ENCODE data around the gene CCNI.
"Not testable (repeated sequence)": the region's sequence is repeated elsewhere in the genome, so short reads cannot be mapped to it uniquely, and the experiment has no call there.

CCNI gene

DNA sequence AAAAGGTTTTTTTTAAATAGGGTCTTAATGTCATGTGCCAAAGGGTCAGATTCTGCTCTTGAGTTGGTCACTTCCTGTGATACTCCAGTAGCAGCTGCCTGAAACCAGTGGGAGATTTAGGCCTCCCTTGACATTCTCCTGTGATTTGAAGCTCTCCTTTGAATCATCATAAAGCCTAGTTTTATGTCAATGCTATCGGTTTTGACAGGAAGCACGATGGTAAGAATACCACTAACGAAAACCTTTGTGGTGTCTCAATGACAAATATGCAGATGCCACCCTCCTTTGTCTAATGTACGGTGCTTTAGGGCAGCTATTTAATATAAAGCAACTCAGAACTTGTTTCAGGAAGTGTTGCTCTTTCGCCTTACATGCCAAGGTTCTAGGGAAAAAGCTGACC is 44.2 kb downstream of the CCNI start:
- DNase-seq (ENCODE audit: low read depth), result no peak
- TF ChIP-seq MYC (IDR thresholded peaks at IDR 0.05; ENCODE audit: low read depth, low read length) (no peak), CTCF (IDR thresholded peaks at IDR 0.05; ENCODE audit: low read depth, low read length) (no peak), POLR2A (IDR thresholded peaks at IDR 0.05; ENCODE audit: extremely low read depth, insufficient read length) (no peak)
- TF ChIP-seq, protein P1, sequence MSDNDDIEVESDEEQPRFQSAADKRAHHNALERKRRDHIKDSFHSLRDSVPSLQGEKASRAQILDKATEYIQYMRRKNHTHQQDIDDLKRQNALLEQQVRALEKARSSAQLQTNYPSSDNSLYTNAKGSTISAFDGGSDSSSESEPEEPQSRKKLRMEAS (IDR thresholded peaks at IDR 0.05; ENCODE audit: low read depth, low read length), result no peak
- H3K4me3 ChIP-seq (ENCODE audit: low read depth, low read length), result no peak overlapping the region

DNA sequence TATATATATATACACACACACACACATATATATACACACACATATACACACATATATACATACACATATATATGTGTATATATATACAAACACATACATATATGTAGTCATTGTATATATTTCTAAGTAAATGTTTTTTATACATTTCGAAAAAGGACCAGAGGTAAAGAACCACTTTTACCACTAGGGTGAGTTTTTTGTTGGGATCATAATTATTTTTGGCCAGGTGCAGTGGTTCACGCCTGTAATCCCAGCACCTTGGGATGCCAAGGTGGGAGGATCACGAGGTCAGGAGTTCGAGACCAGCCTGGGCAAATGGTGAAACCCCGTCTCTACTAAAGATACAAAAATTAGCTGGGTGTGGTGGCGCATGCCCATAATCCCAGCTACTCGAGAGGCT is 46.0 kb downstream of the CCNI start:
- DNase-seq (ENCODE audit: low read depth); H3K4me3 ChIP-seq (ENCODE audit: low read depth, low read length): not testable (repeated sequence)

GRCh38 chr4:77028246-77028645 is 47.5 kb downstream of the CCNI start:
- no peak overlapping the region for H3K4me3 ChIP-seq (ENCODE audit: low read depth, low read length)
- TF ChIP-seq, protein P1 (IDR thresholded peaks at IDR 0.05; ENCODE audit: low read depth, low read length), result no peak
- no peak for TF ChIP-seq MYC (IDR thresholded peaks at IDR 0.05; ENCODE audit: low read depth, low read length)
- no peak for DNase-seq (ENCODE audit: low read depth)

GRCh38 chr4:77026322-77026704 is 49.5 kb downstream of the CCNI start:
- TF ChIP-seq CTCF (IDR thresholded peaks at IDR 0.05; ENCODE audit: low read depth, low read length), result no peak
- TF ChIP-seq MYC (IDR thresholded peaks at IDR 0.05; ENCODE audit: low read depth, low read length), result no peak
- no peak for TF ChIP-seq POLR2A (IDR thresholded peaks at IDR 0.05; ENCODE audit: extremely low read depth, insufficient read length)
- TF ChIP-seq, protein P1 (IDR thresholded peaks at IDR 0.05; ENCODE audit: low read depth, low read length), result no peak
- DNase-seq (ENCODE audit: low read depth), result no peak
- no peak overlapping the region for H3K4me3 ChIP-seq (ENCODE audit: low read depth, low read length)

DNA sequence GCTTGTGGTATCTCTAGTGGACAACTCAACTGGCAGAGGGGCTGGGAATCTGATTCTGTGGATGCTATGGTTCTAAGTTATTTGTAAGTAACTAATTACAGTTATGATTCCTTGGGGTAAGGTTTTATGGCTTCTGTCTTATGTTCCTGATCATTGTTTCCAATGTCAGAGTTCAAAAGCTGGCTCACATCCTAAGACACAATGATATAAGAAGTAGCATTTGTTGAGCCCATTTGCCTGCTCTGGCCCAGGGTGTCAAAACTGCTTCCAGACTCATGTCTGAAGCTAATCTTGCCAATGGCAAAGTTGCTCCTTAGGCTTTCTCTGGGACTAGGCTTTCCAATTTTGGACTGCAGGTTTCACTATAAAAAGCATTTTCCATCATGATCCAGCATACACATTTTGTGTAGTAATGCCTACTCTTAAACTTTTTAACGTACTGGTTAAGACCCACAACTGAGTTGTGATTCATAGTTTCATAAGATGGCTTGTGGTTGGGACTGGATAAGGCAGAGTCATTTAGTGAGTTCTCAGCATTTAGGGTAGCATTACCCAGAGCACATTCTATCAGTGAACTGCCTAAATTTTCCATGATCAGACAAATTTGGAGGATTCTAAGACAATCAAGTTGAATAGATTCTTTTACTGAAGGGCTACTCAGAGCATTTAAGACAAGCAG is 50.0 kb downstream of the CCNI start:
- H3K4me3 ChIP-seq (ENCODE audit: low read depth, low read length), result no peak overlapping the region
- TF ChIP-seq POLR2A (IDR thresholded peaks at IDR 0.05; ENCODE audit: extremely low read depth, insufficient read length) (no peak), CTCF (IDR thresholded peaks at IDR 0.05; ENCODE audit: low read depth, low read length) (no peak), MYC (IDR thresholded peaks at IDR 0.05; ENCODE audit: low read depth, low read length) (no peak)
- TF ChIP-seq, protein P1 (IDR thresholded peaks at IDR 0.05; ENCODE audit: low read depth, low read length), result no peak
- no peak for DNase-seq (ENCODE audit: low read depth)

- TF ChIP-seq, protein P1 (IDR thresholded peaks at IDR 0.05; ENCODE audit: low read depth, low read length), result no peak
- TF ChIP-seq CTCF (IDR thresholded peaks at IDR 0.05; ENCODE audit: low read depth, low read length) (no peak), POLR2A (IDR thresholded peaks at IDR 0.05; ENCODE audit: extremely low read depth, insufficient read length) (no peak), MYC (IDR thresholded peaks at IDR 0.05; ENCODE audit: low read depth, low read length) (no peak)
- DNase-seq (ENCODE audit: low read depth), result no peak
- no peak overlapping the region for H3K4me3 ChIP-seq (ENCODE audit: low read depth, low read length)
Observed at GRCh38 chr4:77023920-77024319, 51.9 kb downstream of the CCNI start.

All from NB4 (cell line).